T-helper 2 cell (primary cell): ENCODE measurements around the gene COPG2.

Experiments used
- DNase-seq, 5 experiments: peaks; one replicate each; pipeline versions ENCODE4 v3.0.0 to v3.0.0-alpha.2; 2012 to 2022

COPG2 gene

GRCh38 chr7:130468612-130469011, 199.9 kb downstream of the COPG2 start:
- no peak for DNase-seq

GRCh38 chr7:130463553-130464434, 204.8 kb downstream of the COPG2 start:
- DNase-seq = no peak

GRCh38 chr7:130461272-130461671, 207.3 kb downstream of the COPG2 start:
- no peak for DNase-seq

GRCh38 chr7:130458257-130458656, 210.3 kb downstream of the COPG2 start:
- DNase-seq = peak in 1 of 5 experiments; percentile 61
